Measurements from ENCODE around the gene TNNI2. TPM values are rescaled to one million over a fixed set of nuclear protein-coding genes. Genes with fewer than 3 reads are reported as not detected.

The TNNI2 gene
- total and polyA plus RNA-seq, 2 donors (not counting 3 experiments of a cell fraction or from before 2014, with no cell fraction given) = not detected

GRCh38 chr11:1847006-1847735 is 8.4 kb downstream of the TNNI2 start:
- POLR2A ChIA-PET = no interaction called here
- H3K79me2 ChIP-seq (ENCODE audit: control insufficient read depth, insufficient read depth, low read length) = no peaks in the 10 kb centered on the region
- H3K36me3 ChIP-seq (ENCODE audit: control insufficient read depth in 2 of 2, extremely low read depth in 1 of 2, insufficient read depth in 2 of 2, low read length in 2 of 2) = no peaks in the 10 kb centered on the region
- no peak overlapping the region for H3K4me2 ChIP-seq (ENCODE audit: insufficient read depth, low read length)
- no peak overlapping the region for H3K4me3 ChIP-seq (replicated peaks in 1 of 3; ENCODE audit: insufficient read depth in 1 of 3, low read depth in 1 of 3, low read length in 3 of 3)
- FAIRE-seq = no peak
- H4K20me1 ChIP-seq (replicated peaks; ENCODE audit: control insufficient read depth, extremely low read depth, insufficient read depth, low read length) = no peaks in the 10 kb centered on the region
- no peaks in the 10 kb centered on the region for H3K9me1 ChIP-seq (replicated peaks; ENCODE audit: control insufficient read depth, extremely low read depth, insufficient read depth, low read length)
- no TSS peak for BruUV-seq (replicated peaks)
- H3K4me1 ChIP-seq (ENCODE audit: control insufficient read depth, extremely low read depth, insufficient read depth, low read length) = no peaks in the 10 kb centered on the region
- dilution Hi-C loops (cut with MboI; ENCODE audit: extremely low pct_ligation_motif_present, low sequenced_read_pairs) = no loop called here
- H3K9ac ChIP-seq (replicated peaks; ENCODE audit: extremely low read depth, insufficient read depth, low read length) = no peak overlapping the region
- CTCF ChIA-PET = interaction anchor here (1.2 to 4.0 kb wide), 6 partner anchors 15 to 305 kb away, joined by 3 to 17 read pairs (median 10); no protein-coding TSS in a partner anchor
- TF ChIP-seq, protein P1, sequence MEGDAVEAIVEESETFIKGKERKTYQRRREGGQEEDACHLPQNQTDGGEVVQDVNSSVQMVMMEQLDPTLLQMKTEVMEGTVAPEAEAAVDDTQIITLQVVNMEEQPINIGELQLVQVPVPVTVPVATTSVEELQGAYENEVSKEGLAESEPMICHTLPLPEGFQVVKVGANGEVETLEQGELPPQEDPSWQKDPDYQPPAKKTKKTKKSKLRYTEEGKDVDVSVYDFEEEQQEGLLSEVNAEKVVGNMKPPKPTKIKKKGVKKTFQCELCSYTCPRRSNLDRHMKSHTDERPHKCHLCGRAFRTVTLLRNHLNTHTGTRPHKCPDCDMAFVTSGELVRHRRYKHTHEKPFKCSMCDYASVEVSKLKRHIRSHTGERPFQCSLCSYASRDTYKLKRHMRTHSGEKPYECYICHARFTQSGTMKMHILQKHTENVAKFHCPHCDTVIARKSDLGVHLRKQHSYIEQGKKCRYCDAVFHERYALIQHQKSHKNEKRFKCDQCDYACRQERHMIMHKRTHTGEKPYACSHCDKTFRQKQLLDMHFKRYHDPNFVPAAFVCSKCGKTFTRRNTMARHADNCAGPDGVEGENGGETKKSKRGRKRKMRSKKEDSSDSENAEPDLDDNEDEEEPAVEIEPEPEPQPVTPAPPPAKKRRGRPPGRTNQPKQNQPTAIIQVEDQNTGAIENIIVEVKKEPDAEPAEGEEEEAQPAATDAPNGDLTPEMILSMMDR (IDR thresholded peaks at IDR 0.05; ENCODE audit: extremely low read depth in 1 of 2, insufficient read depth in 1 of 2, low read depth in 1 of 2, low read length in 2 of 2) = no peak
- TF ChIP-seq GATA2 (IDR thresholded peaks at IDR 0.05; ENCODE audit: insufficient read depth, insufficient read length, low read depth, low read length) = no peak
- no peak for TF ChIP-seq POLR2A (IDR thresholded peaks at IDR 0.05; ENCODE audit: low read depth, low read length)
- TF ChIP-seq MYC (IDR thresholded peaks at IDR 0.05; ENCODE audit: low read depth, low read length) = no peak
- TF ChIP-seq FOS (IDR thresholded peaks at IDR 0.05; ENCODE audit: borderline replicate concordance, insufficient read depth, low read length) = no peak
- H3K9me3 ChIP-seq (replicated peaks; ENCODE audit: control insufficient read depth, insufficient read depth, low read length) = no peaks in the 10 kb centered on the region
- H2AFZ ChIP-seq (ENCODE audit: low read depth, low read length) = no peak overlapping the region
- H3K27me3 ChIP-seq (ENCODE audit: control insufficient read depth in 2 of 2, insufficient read depth in 2 of 2, low read length in 2 of 2) = no peaks in the 10 kb centered on the region
- DNase-seq (ENCODE audit: low read depth, low spot score) = no peak
- H3K27ac ChIP-seq (ENCODE audit: insufficient read depth, low read depth, low read length) = no peak overlapping the region
- intact Hi-C loops (cut with micrococcal nuclease) = no loop called here
